ENCODE results near the gene SOD1.
"Not testable (repeated sequence)": the region's sequence is repeated elsewhere in the genome, so short reads cannot be mapped to it uniquely, and the experiment has no call there.

The SOD1 gene

DNA sequence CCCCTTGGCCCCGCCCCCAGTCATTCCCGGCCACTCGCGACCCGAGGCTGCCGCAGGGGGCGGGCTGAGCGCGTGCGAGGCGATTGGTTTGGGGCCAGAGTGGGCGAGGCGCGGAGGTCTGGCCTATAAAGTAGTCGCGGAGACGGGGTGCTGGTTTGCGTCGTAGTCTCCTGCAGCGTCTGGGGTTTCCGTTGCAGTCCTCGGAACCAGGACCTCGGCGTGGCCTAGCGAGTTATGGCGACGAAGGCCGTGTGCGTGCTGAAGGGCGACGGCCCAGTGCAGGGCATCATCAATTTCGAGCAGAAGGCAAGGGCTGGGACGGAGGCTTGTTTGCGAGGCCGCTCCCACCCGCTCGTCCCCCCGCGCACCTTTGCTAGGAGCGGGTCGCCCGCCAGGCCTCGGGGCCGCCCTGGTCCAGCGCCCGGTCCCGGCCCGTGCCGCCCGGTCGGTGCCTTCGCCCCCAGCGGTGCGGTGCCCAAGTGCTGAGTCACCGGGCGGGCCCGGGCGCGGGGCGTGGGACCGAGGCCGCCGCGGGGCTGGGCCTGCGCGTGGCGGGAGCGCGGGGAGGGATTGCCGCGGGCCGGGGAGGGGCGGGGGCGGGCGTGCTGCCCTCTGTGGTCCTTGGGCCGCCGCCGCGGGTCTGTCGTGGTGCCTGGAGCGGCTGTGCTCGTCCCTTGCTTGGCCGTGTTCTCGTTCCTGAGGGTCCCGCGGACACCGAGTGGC lies at the start of gene SOD1:
Gene SOD1, plus strand, starts transcription at position 158 of the 723 bp plus-strand sequence. Its CDS starts 77 bp downstream, at position 235.
- peak; percentile 82 to 88 for DNase-seq (ENCODE audit: low read depth in 2 of 2)

DNA sequence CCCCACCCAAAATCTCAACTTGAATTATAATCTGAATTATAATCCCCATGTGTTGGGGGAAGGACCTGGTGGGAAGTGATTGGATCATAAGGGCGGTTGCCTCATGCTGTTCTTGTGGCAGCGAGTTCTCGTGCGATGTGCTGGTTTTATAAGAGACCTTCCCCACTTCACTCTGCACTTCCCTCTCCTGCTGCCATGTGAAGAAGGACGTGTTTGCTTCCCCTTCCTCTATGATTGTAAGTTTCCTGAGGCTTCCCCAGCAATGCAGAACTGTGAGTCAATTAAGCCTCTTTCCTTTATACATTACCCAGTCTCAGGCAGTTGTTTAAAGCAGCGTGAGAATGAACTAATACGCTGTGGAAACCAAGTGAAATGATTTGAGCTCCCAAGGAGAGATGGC lies 48.0 kb upstream of the SOD1 start:
- DNase-seq (ENCODE audit: low read depth in 2 of 2): no peak

GRCh38 chr21:31612894-31613785 lies 46.4 kb upstream of the SOD1 start:
- DNase-seq (ENCODE audit: low read depth in 2 of 2): no peak

DNA sequence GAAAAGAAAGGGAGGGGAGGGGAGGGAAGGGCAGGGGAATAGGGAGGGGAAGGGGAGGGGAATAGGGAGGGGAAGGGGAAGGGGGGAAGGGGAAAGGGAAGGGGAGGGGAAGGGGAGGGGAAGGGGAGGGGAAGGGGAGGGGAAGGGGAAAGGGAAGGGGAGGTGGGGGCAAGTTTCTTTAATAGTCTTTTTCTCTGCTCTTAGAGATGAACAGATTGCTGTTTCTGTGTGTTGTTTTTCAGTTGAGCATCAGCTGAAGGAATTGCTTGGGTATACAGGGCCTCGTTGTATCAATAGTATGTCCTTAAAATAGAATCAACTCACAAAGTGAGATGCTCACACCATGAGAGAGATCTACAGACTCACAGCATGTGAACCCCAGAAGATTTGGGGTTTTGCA lies 44.8 kb upstream of the SOD1 start:
- no peak for DNase-seq (ENCODE audit: low read depth in 2 of 2)

GRCh38 chr21:31616216-31616615 lies 43.3 kb upstream of the SOD1 start:
- no peak for DNase-seq (ENCODE audit: low read depth in 2 of 2)

DNA sequence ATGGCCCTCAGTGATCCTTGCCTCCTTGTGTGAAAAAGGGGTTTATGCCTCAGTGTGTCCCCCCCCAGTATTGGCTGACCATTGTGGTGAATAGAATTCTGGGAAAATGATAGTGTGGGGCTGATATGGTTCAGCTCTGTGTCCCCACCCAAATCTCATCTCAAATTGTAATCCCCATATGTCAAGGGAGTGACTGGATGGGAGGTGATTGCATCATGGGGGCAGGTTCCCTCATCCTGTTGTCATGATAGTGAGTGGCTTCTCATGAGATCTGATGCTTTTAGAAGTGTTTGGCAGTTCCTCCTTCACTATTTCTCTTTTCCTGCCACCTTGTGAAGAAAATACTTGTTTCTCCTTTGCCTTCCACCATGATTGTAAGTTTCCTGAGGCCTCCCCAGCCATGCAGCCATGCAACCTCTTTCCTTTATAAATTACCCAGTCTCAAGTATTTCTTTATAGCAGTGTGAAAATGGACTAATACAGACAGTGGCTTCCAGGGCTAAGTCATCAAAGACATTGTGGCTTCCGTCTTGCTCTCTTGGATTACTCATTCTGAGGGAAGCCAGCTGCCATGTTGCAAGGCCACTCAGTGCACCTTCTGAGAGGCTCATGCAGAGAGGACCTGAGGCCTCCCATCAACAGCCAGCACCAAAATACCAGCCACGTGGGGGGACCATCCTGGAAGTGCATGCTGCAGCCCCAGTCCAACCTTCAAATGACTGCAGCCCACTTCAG lies 40.6 kb upstream of the SOD1 start:
- DNase-seq (ENCODE audit: low read depth in 2 of 2): no peak

DNA sequence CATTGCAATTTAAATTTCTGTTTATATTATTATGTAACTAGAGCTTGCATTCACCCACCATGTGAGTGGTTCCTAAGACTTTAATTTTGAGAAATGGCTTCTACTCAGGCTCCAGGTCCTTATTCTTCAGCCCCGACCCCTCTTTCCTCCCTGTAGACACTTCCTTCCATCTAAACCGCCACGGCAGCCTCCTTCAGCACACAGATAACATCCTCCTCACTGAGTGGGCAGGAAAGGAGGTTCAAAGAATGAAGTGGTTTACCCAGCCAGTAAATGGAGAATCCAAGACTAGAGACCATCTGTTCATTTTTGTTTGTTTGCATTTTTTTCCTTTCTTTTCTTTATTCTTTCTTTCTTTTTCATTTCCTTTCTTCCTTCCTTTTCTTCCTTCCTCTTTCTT lies 37.1 kb upstream of the SOD1 start:
- no peak for DNase-seq (ENCODE audit: low read depth in 2 of 2)

DNA sequence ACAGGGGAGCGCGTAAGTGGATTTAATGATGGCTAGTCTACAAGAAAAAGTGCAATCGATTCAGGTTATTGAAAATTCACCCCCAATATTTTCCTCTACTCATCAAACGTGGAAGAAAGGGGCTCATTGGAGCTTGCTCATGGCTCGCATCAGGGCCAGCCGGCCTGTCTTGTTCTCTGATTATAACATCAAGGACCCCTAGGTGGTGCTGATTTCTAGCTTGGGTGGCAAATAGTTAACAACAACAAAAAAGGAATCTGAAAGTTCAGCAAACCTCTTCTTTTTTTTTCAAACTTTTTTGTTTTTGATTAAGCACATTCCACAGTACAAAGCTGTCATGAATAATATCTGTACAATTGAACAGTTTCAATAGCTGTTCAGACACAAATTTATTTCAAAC lies 35.8 kb upstream of the SOD1 start:
- no peak for DNase-seq (ENCODE audit: low read depth in 2 of 2)

- DNase-seq (ENCODE audit: low read depth in 2 of 2): no peak
Measured at GRCh38 chr21:31624181-31624580, 35.3 kb upstream of the SOD1 start.

DNA sequence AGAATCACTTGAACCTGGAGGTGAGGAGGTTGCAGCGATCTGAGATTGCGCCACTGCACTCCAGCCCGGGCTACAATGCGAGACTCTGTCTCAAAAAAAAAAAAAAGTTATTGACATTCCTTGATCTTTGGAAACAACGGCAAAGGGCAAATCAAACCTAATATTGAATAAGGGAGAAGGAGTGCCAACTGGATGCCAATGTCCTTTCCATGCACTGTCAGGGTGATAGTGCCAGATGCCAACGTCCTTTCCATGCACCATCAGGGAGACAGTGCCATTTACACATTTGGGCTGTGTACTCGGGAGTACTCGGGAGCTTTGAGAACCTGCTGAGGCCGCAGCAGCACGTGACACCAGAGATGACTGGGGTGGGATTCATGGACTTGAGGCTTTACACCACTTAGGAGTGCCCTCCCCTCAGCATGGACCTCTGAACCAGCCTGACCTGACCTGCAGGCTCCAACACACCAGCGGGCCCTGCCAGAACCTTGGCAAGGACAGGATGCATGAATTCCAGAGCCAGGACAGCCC lies 34.5 kb upstream of the SOD1 start:
- no peak for DNase-seq (ENCODE audit: low read depth in 2 of 2)

DNA sequence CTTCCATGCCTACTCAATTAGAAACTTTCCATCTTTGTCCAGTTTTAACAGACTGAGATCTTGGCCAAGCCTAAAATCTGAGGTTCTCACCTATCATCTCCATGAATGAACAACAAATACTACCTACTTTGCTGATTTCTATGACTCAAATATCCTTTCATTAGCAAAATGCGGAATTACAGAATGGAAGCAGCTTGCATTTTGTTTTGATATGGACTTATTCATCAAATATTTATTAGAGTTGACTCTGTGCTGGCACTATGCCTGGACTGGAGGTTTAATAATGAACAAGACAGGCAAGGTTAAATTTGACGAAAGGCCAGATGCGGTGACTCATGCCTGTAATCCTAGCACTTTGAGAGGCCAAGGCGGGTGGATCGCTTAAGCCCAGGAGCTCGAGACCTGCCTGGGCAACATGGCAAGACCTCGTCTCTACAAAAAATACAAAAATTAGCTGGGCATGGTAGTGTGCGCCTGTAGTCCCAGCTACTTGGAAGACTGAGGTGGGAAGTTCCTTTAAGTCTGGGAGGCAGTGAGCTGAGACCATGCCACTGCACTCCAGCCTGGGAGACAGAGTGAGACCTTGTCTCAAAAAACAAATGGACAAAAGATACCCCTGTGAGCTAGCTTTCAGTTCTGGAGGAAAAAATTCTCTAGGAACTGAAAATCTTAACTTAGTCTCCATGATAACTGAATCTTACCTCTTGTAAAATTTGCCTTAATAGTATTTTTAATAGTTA lies 29.4 kb upstream of the SOD1 start:
- peak; percentile 85 to 86 for DNase-seq (ENCODE audit: low read depth in 2 of 2)

DNA sequence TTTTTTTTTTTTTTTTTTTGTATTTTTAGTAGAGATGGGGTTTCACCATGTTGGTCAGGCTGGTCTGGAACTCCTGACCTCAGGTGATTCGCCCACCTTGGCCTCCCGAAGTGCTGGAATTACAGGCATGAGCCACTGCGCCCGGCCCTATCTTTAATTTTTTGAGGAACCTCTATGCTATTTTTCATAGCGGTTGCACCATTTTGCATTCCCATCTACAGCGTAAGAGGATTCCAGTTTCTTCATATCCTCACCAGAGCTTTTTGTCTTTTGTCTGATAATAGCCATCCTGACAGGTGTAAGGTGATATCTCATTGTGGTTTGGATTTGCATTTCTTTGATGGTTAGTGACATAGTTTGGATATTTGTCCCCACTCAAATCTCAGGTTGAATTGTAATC lies 27.6 kb upstream of the SOD1 start:
- DNase-seq (ENCODE audit: low read depth in 2 of 2): not testable (repeated sequence)

DNA sequence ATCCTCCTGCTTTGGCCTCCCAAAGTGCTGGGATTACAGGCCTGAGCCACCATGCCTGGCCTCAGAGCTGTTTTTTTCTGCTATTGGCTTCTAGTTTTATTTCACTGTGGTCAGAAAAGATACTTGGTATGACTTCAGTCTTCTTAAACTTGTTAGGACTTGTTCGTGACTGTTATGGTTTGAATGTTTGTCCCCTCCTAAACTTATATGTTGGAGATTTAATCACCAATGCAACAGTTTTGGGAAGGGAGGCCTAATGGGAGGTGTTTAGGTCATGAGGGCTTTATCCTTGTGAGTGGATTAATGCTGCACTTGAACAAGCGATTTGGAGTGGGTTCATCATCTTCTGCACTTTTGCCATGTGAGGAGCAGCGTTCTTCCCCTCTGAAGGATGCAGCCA lies 24.5 kb upstream of the SOD1 start:
- no peak for DNase-seq (ENCODE audit: low read depth in 2 of 2)

GRCh38 chr21:31636874-31637273 lies 22.6 kb upstream of the SOD1 start:
- no peak for DNase-seq (ENCODE audit: low read depth in 2 of 2)

DNA sequence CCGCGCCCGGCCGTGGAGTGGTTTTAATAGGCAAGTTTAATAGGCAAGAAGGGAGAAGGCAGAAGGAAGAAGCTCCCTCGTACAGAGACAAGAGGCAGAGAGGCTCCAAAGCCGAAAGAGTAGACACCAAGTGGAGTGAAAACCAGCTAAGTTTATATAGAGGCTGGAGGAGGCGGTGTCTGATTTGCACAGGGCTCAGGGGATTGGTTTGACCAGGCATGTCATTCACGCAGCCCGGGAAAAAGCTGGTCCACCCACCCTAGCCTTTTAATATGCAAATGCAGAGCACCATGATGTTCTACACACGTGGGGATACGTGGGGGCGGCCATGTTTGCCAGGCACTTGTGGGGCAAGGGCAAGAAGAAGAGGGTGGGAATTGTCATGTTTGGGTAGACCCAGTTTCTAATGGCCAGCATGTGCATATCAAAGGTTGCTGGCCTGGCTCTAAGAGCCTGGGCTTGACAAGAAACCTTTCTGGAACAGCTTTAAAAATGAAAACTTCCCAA lies 18.0 kb upstream of the SOD1 start:
- no peak for DNase-seq (ENCODE audit: low read depth in 2 of 2)

DNA sequence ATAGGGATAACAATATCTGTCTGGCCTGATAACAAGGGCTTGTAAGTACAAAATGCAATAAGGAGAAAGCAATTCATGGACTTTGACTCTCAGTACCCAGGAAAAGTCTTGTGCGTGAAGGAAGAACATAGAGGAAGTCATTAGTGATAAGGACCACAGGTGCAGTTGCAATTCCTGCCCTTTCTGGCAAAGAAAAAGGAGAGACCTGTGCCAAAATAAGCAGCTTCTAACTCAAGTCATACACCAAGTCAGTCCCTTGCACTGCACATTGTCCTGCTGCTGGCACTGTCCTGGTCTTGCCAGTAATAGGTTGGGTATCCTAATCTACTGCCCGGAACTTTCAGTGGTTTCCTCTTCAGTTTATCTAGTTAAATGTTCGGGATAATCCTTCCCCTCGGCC lies 14.8 kb upstream of the SOD1 start:
- no peak for DNase-seq (ENCODE audit: low read depth in 2 of 2)

DNA sequence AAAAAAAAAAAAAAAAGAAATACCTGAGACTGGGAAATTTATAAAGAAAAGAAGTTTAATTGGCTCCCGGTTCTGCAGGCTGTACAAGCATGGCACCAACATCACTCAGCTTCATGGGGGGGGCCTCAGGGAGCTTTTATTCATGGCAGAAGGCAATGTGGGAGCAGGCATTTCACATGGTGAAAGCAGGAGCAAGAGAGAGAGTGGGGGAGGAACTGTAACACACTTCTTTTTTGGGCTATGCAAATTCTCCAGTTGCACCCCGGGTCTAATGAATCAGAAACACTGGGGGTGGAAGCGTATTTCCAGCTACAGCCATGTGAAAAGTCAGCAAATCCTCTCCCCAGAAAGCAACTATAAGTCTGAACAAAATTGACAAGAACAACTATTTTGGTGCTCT lies 11.8 kb upstream of the SOD1 start:
- DNase-seq (ENCODE audit: low read depth in 2 of 2): no peak

GRCh38 chr21:31650930-31651329 lies 8.6 kb upstream of the SOD1 start:
- no peak for DNase-seq (ENCODE audit: low read depth in 2 of 2)

GRCh38 chr21:31651491-31651890 lies 8.0 kb upstream of the SOD1 start:
- DNase-seq (ENCODE audit: low read depth in 2 of 2): not testable (repeated sequence)

- no peak for DNase-seq (ENCODE audit: low read depth in 2 of 2)
Measured at GRCh38 chr21:31654340-31654739, 5.2 kb upstream of the SOD1 start.

Measured in fibroblast of skin of left quadriceps (primary cell).